Measurements from ENCODE around the gene BACH2.

- TF ChIP-seq POLR2A (IDR thresholded peaks at IDR 0.05) (no peak), CTCF (IDR thresholded peaks at IDR 0.05) (no peak)
These were observed 75.2 kb downstream of the BACH2 start for GRCh38 chr6:90221403-90221802.

All from upper lobe of left lung (tissue), 4 donors.